SK-N-SH (cell line): ENCODE measurements around the gene LRRC25. TPM values are rescaled to one million over a fixed set of nuclear protein-coding genes. Genes with fewer than 3 reads are reported as not detected.

Source experiments
- CTCF ChIA-PET: fragments of 300-600, 350-600 bp; formaldehyde crosslinking; extraction: SDS; loops from one replicate; lab custom pipeline; 2021; lab: Yijun Ruan, JAX
- POLR2A ChIA-PET: fragments of 350-600 bp; sonication (Branson Sonifier 250); formaldehyde crosslinking; extraction: SDS; loops from one replicate; lab custom pipeline; 2020; ENCODE audit warnings: antibody characterized with exemption, inconsistent platforms; lab: Yijun Ruan, JAX
- DNase-seq: peaks from one replicate; pipeline ENCODE4 v3.0.0; 2012
- H2AFZ ChIP-seq: fragments of 200-600 bp; sonication (generic); 2 replicates; pipeline ENCODE4 v1.8.1; 2016; ENCODE audit warnings: antibody characterized with exemption, mild to moderate bottlenecking, low read depth
- H3F3A ChIP-seq: fragments of 200-600 bp; sonication (generic); replicated peaks from 2 replicates; pipeline ENCODE3; 2016; ENCODE audit warnings: antibody characterized with exemption, mild to moderate bottlenecking; ENCODE audit not compliant: insufficient read depth
- H3K27ac ChIP-seq, 2 experiments: fragments of 200-500 bp in 1 of 2; fragments of 200-600 bp in 1 of 2; sonication (Bioruptor generic) in 1 of 2; sonication (generic), shearing (Covaris generic) in 1 of 2; 2 replicates each; pipeline versions ENCODE4 v1.5.1 to v1.6.1; 2014 to 2016; ENCODE audit warnings: low read depth in 2 of 2, inconsistent platforms in 1 of 2, low read length in 1 of 2, mild to moderate bottlenecking in 1 of 2, mixed read lengths in 1 of 2
- H3K27me3 ChIP-seq: fragments of 200-600 bp; sonication (generic), shearing (Covaris generic); 2 replicates; pipeline ENCODE4 v1.6.1; 2016; ENCODE audit warnings: mixed run types; ENCODE audit not compliant: insufficient read depth
- H3K36me3 ChIP-seq, 2 experiments: fragments of 200-500 bp in 1 of 2; fragments of 200-600 bp in 1 of 2; sonication (Bioruptor generic) in 1 of 2; sonication (generic) in 1 of 2; replicated peaks in 1 of 2; 2 replicates each; pipeline versions ENCODE3 to v1.5.1; 2014 to 2016; ENCODE audit warnings: low read length in 1 of 2, mild to moderate bottlenecking in 1 of 2; ENCODE audit not compliant: insufficient read depth in 2 of 2, control insufficient read depth in 1 of 2
- H3K4me1 ChIP-seq, 2 experiments: fragments of 200-500 bp in 1 of 2; fragments of 200-600 bp in 1 of 2; sonication (Bioruptor generic) in 1 of 2; sonication (generic), shearing (Covaris generic) in 1 of 2; 2 replicates each; pipeline versions ENCODE4 v1.5.1 to v1.6.1; 2014 to 2016; ENCODE audit warnings: low read depth in 1 of 2, low read length in 1 of 2, mixed run types in 1 of 2; ENCODE audit not compliant: insufficient read depth in 2 of 2, control insufficient read depth in 1 of 2
- H3K4me2 ChIP-seq: fragments of 200-600 bp; sonication (generic), shearing (Covaris generic); 2 replicates; pipeline ENCODE4 v1.6.1; 2017; ENCODE audit warnings: mixed run types
- H3K4me3 ChIP-seq, 2 experiments: fragments of 200-500 bp in 1 of 2; fragments of 200-600 bp in 1 of 2; sonication (Bioruptor generic) in 1 of 2; sonication (generic), shearing (Covaris generic) in 1 of 2; 2 replicates each; pipeline versions ENCODE4 v1.5.1 to v1.8.1; 2014 to 2016; ENCODE audit warnings: low read depth in 2 of 2, inconsistent platforms in 1 of 2, low read length in 1 of 2, mild to moderate bottlenecking in 1 of 2, mixed read lengths in 1 of 2, moderate library complexity in 1 of 2
- H3K79me2 ChIP-seq: fragments of 200-600 bp; sonication (generic); 2 replicates; pipeline ENCODE4 v1.8.1; 2017; ENCODE audit warnings: mild to moderate bottlenecking; ENCODE audit not compliant: insufficient read depth
- H3K9ac ChIP-seq: fragments of 200-600 bp; sonication (generic); 2 replicates; pipeline ENCODE4 v1.6.1; 2017; ENCODE audit warnings: mixed run types
- H3K9me2 ChIP-seq: fragments of 200-600 bp; sonication (generic); 2 replicates; pipeline ENCODE4 v1.6.1; 2017; ENCODE audit warnings: mixed run types
- H3K9me3 ChIP-seq: fragments of 200-600 bp; sonication (generic); 2 replicates; pipeline ENCODE4 v1.6.1; 2017; ENCODE audit warnings: mixed run types, mild to moderate bottlenecking, moderate library complexity
- H4K20me1 ChIP-seq: fragments of 200-600 bp; sonication (generic); 2 replicates; pipeline ENCODE4 v1.6.1; 2017; ENCODE audit warnings: mild to moderate bottlenecking, mixed run types; ENCODE audit not compliant: insufficient read depth
- CHD2 ChIP-seq: fragments of 150-350 bp; IDR thresholded peaks from 2 replicates; pipeline ENCODE4 v1.6.1; 2018; ENCODE audit warnings: low read length; ENCODE audit not compliant: partially characterized antibody
- CTCF ChIP-seq: fragments of 200-600 bp; sonication (generic); IDR thresholded peaks from 2 replicates; pipeline ENCODE4 v1.6.1; 2017; ENCODE audit warnings: antibody characterized with exemption, mild to moderate bottlenecking, moderate library complexity
- FOSL2 ChIP-seq: IDR thresholded peaks from 2 replicates; pipeline ENCODE4 v1.4.0; 2012; ENCODE audit warnings: low read depth, mild to moderate bottlenecking, moderate library complexity, borderline replicate concordance
- GATA2 ChIP-seq: sonication (generic); formaldehyde crosslinking; IDR thresholded peaks from 2 replicates; pipeline ENCODE4 v1.5.0; 2020; ENCODE audit warnings: mild to moderate bottlenecking, missing genetic modification reagents
- MAX ChIP-seq: IDR thresholded peaks from 2 replicates; pipeline ENCODE4 v1.4.0; 2012; ENCODE audit warnings: low read depth
- MEF2A ChIP-seq: IDR thresholded peaks from 2 replicates; pipeline ENCODE4 v1.4.0; 2012; ENCODE audit warnings: low read depth, borderline replicate concordance
- MXI1 ChIP-seq: IDR thresholded peaks from 2 replicates; pipeline ENCODE4 v1.6.1; 2012; ENCODE audit warnings: mild to moderate bottlenecking, low read depth, low read length, improper control_type of control experiment
- NRF1 ChIP-seq: IDR thresholded peaks from 2 replicates; pipeline ENCODE4 v1.6.1; 2012; ENCODE audit warnings: low read depth, mild to moderate bottlenecking, low read length
- PBX3 ChIP-seq: IDR thresholded peaks from 2 replicates; pipeline ENCODE4; 2012
- RAD21 ChIP-seq: IDR thresholded peaks from 2 replicates; pipeline ENCODE4 v1.6.1; 2012; ENCODE audit warnings: mild to moderate bottlenecking, low read length
- RCOR1 ChIP-seq: fragments of 150-350 bp; IDR thresholded peaks from 2 replicates; pipeline ENCODE4 v1.6.1; 2017; ENCODE audit warnings: antibody characterized with exemption, low read length
- RFX5 ChIP-seq: IDR thresholded peaks from 2 replicates; pipeline ENCODE4 v1.6.1; 2012; ENCODE audit warnings: mild to moderate bottlenecking, improper control_type of control experiment, low read length
- SIN3A ChIP-seq: IDR thresholded peaks from 2 replicates; pipeline ENCODE4 v1.6.1; 2012; ENCODE audit warnings: low read depth, mild to moderate bottlenecking, low read length, moderate library complexity, borderline replicate concordance
- TCF12 ChIP-seq: IDR thresholded peaks from 2 replicates; pipeline ENCODE4 v1.4.0; 2012
- USF1 ChIP-seq: IDR thresholded peaks from 2 replicates; pipeline ENCODE4 v1.4.0; 2012; ENCODE audit warnings: low read depth, borderline replicate concordance
- YY1 ChIP-seq: IDR thresholded peaks from 2 replicates; pipeline ENCODE4 v1.4.0; 2012; ENCODE audit warnings: low read depth, mild to moderate bottlenecking
- WGBS: methylation state at CpG from one replicate; pipeline ENCODE4 v1.1.6; 2017; ENCODE audit warnings: low lambda C conversion rate; 5-methylcytosine and 5-hydroxymethylcytosine counted together
- polyA plus RNA-seq, 3 experiments: library from polyadenylated mRNA; depleted of rRNA; stranded (reverse); fragments of >200 nt; gene quantifications; 2 replicates each; pipeline ENCODE4 v1.2.3, GENCODE V29; 2012
- TF ChIP-seq, protein P1 (sequence below): fragments of 150-350 bp; IDR thresholded peaks from 2 replicates; pipeline ENCODE4 v1.6.1; 2017; ENCODE audit warnings: antibody characterized with exemption, low read length, low read depth, borderline replicate concordance

Gene LRRC25
- polyA plus RNA-seq, 1 of the 3 experiments (the other 2 are of a cell fraction) = not detected

DNA sequence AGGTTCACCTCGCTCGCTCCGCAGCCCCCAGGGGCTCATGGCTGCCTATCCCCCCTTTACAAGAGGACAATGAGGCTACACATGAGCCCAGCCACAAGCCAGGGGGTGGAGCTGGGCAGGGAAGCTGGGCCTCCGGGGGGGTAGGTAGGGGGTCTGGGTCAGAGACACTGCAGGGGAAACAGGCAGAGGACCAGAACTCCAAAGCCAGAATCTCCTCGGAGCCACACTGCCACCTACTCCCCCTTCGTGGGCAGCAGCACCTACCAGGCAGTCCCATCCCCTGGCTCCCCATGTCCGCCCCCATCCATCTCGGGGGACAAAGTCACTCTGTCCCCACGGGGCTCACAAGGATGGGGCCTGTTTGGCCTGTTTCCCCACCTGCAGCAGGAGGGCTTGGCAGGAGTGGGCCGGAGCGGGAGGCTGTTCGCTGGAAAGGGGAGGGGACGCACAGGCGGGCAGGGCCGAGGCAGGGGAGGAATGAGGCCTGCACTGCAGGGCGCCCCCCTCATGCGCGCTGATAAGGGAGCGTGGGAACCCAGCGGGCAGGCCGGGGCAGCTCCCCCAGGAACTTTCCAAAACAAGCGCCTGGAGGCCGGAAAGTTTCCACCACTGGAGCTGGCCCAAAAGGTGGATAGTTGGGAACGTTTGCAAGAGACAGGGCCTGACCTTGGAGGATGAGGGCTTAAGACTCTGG, 41.1 kb upstream of the LRRC25 start (continued):
- TF ChIP-seq, protein P1, sequence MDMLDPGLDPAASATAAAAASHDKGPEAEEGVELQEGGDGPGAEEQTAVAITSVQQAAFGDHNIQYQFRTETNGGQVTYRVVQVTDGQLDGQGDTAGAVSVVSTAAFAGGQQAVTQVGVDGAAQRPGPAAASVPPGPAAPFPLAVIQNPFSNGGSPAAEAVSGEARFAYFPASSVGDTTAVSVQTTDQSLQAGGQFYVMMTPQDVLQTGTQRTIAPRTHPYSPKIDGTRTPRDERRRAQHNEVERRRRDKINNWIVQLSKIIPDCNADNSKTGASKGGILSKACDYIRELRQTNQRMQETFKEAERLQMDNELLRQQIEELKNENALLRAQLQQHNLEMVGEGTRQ = no peak
- no peak for TF ChIP-seq CTCF
- TF ChIP-seq RFX5 = no peak
- no peak for TF ChIP-seq RCOR1
- TF ChIP-seq SIN3A = no peak
- TF ChIP-seq PBX3 = no peak
- TF ChIP-seq NRF1 = no peak
- TF ChIP-seq TCF12 = no peak
- no peak for TF ChIP-seq MAX
- TF ChIP-seq, all 33 proteins: peak for 0

DNA sequence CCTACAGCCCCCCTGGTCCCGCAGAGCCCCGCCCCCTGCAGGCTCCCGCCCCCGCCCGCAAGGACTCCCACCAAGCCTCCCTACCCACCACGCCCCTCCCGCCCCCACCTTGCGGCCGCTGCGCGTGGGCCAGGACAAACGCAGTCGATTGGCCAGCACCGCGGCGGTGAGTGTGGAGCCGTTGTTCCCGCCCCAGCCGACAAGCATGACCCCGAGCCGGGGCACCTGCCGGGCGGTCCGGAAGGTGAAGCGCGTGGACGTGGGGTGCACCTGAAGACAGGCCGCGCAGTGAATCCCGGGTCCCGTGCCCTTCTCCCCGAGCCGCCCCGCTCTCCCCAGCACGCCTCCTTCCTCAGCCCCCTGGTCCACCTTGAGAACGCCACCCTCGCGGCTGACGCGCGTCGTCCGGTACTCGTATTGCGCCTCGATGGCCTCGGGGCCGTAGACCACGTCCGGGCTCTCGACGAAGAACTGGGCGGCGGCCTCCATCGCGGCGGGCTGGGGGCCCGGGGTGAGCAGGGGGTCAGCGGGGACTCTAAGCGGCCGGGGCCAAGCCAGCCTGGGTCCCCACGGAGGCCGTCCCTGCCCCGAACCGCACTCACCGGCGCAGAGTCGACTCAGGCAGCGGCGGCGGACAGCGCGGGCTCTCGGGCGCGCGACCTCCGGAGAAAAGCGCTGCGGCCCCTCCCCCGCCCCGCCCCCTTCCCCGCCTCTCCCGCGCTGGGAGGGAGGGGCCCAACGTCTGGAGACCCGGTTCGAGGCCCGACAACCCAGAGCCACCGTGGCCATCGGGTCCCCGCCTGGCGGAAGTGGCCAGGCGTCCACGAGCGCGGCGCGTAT, 40.3 kb upstream of the LRRC25 start, which contains the start of gene ISYNA1:
Gene ISYNA1 (minus strand): TSS at position 643 of the 840 bp plus-strand sequence. CDS start 154 bp downstream, at position 489.
- peak within 1 kb of the TSS; percentile 32 to 82; a peak in 3 of 4 replicates for H3K27ac ChIP-seq
- CTCF ChIA-PET = interaction anchor here (0.6 to 3.9 kb wide), 7 partner anchors 11 to 583 kb away, joined by 3 to 30 read pairs (median 4); no protein-coding TSS in a partner anchor
- peaks cover 0 to 25% of the 10 kb centered on the region in 2 experiments; a peak in 2 of 4 replicates for H3K4me1 ChIP-seq
- H3K4me3 ChIP-seq = peak within 1 kb of the TSS; percentile 62 to 65
- no peaks in the 10 kb centered on the region for H3K79me2 ChIP-seq
- H3K4me2 ChIP-seq = peak within 1 kb of the TSS; percentile 87
- H3K9ac ChIP-seq = peak within 1 kb of the TSS; percentile 51
- H3K36me3 ChIP-seq = peaks cover 0 to 3% of the 10 kb centered on the region in 2 experiments
- 38% methylated on average over 10 of the region's 99 CpGs for WGBS
- no peaks in the 10 kb centered on the region for H3K9me2 ChIP-seq
- DNase-seq = peak; percentile 94
- H3F3A ChIP-seq = peaks cover 19% of the 10 kb centered on the region
- TF ChIP-seq MXI1 (peak; percentile 14; the same call in 1 of the 2 replicates), MAX (peak; percentile 60; the same call in 1 of the 2 replicates), USF1 (no peak), FOSL2 (no peak), YY1 (no peak), RAD21 (no peak), CHD2 (no peak), GATA2 (CRISPR knock-in tag) (no peak), NRF1 (no peak), RFX5 (no peak), MEF2A (no peak)
- TF ChIP-seq, all 33 proteins: peak for 2
- Histone ChIP-seq H3K9me3 (no peaks in the 10 kb centered on the region), H3K27me3 (no peaks in the 10 kb centered on the region), H2AFZ (no peak within 1 kb of the TSS), H4K20me1 (no peaks in the 10 kb centered on the region)
- POLR2A ChIA-PET = interaction anchor here (0.9 kb wide), 1 partner anchor 21 kb away, joined by 3 read pairs; no protein-coding TSS in a partner anchor
